ENCODE results near the gene MTA3.

DNA sequence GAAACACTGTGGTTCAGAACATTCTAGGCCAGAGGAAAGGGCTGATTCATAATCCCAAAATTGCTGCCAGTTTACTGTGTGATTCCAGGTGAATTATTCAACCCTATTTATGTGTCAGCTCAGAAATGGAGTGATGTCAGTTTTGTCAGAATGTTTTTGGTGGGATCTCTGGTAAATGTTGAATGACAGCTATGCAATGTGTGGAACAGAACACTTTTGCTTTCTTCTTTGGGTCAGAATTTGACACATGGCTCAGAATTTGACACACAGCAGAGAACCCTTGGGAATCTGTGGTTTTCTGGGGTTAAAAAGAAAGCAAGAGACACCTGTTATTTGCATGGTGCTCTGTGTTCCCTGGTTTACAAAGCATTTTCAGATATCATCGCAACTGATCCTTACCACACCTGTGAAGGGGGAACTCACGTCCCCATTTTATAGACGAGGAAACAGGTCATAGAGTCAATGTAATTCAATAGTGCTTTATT, 1.6 kb upstream of the MTA3 start:
- TF ChIP-seq POLR2A (IDR thresholded peaks at IDR 0.05; ENCODE audit: low read length): no peak
- TF ChIP-seq GATA1 (IDR thresholded peaks at IDR 0.05; ENCODE audit: low read depth, low read length): no peak

Data from erythroblast (primary cell).